ENCODE data around the gene DRGX.

DRGX gene

GRCh38 chr10:49415846-49416245 lies 20.0 kb upstream of the DRGX start:
- no peak for TF ChIP-seq POLR2A (IDR thresholded peaks at IDR 0.05; ENCODE audit: low read depth, low read length)
- FAIRE-seq = no peak
- no peak for DNase-seq (ENCODE audit: insufficient read length, low spot score)

- TF ChIP-seq POLR2A (IDR thresholded peaks at IDR 0.05; ENCODE audit: low read depth, low read length) = no peak
- no peak for DNase-seq (ENCODE audit: insufficient read length, low spot score)
- no peak for FAIRE-seq
Observed at GRCh38 chr10:49415109-49415508, 19.2 kb upstream of the DRGX start.

DNA sequence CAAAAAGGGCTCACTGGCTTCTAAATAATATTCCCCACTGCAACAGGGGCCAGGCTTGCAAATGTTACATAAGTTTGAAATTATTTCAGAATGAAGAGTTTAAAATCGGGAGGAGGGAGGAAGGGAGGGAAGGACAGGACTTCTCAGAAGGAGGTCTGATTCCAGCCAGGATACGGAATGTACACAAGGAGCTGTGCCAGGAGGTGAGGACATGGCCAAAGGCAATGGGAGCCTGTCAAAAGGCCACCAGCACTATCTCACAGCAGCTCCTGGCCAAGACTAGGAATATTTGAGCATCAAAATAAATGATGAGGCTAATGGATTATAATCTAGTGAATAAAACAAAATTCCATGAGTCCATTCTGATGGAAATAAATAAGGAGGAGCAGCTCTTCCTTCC lies 18.6 kb upstream of the DRGX start:
- DNase-seq (ENCODE audit: insufficient read length, low spot score) (no peak), FAIRE-seq (no peak)
- TF ChIP-seq POLR2A (IDR thresholded peaks at IDR 0.05; ENCODE audit: low read depth, low read length) = no peak

- no peak for TF ChIP-seq POLR2A (IDR thresholded peaks at IDR 0.05; ENCODE audit: low read depth, low read length)
- DNase-seq (ENCODE audit: insufficient read length, low spot score) (no peak), FAIRE-seq (no peak)
Observed at GRCh38 chr10:49412571-49412970, 16.7 kb upstream of the DRGX start.

DNA sequence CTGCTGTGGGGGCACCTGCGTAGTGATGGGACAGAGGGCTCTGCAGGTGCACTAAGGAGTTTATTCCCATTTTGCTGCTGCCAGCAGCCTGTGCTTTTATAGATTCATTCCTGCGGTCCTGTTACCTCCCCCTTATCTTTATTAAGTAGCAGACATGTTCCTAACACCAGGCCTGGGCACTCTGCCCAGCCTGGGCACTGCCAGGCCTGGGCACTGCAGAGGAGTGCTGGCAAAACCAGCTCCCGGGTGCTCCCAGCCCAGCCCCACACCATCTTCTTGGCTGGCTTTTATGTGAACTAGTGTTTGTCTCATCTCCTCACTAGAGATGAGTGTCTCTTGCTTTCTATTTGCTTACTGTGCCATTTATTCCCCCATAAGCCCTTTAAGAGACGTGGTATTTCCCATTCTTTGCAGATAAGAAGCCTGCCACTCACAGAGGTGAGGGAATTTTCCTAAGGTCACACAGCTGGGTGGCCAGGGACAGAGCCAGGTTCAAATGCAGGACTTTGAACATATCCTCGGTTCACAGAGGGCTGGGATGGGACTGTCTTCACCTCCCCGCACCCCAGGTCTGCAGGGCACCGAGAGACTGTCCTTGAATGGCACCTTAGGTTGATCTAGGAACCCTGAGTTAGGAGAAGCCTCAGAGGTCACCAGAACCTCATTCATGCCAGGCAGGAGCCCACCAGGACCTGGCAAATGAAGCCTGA lies 14.6 kb upstream of the DRGX start:
- TF ChIP-seq POLR2A (IDR thresholded peaks at IDR 0.05; ENCODE audit: low read depth, low read length) = no peak
- FAIRE-seq (no peak), DNase-seq (ENCODE audit: insufficient read length, low spot score) (no peak)

DNA sequence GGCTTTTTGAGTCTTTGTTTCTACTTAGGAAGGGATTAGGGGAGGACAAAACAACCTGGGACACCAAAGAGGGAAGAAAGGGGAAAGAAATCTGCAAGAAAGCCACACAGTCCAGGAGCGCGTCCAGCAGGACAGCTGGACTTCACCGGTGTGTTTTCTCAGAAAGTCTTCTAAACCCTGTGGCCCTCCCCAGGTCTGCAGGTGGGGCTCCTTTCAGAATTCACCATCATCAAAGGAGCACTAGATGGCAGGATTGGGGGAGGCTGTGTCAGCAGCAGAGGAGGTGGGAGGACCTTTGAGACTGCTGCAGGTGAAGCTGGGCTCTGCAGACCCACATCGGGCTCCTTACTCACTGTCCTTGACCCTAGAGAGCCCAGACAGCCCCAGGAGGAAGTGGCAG lies 13.9 kb upstream of the DRGX start:
- no peak for TF ChIP-seq POLR2A (IDR thresholded peaks at IDR 0.05; ENCODE audit: low read depth, low read length)
- FAIRE-seq (no peak), DNase-seq (ENCODE audit: insufficient read length, low spot score) (no peak)

DNA sequence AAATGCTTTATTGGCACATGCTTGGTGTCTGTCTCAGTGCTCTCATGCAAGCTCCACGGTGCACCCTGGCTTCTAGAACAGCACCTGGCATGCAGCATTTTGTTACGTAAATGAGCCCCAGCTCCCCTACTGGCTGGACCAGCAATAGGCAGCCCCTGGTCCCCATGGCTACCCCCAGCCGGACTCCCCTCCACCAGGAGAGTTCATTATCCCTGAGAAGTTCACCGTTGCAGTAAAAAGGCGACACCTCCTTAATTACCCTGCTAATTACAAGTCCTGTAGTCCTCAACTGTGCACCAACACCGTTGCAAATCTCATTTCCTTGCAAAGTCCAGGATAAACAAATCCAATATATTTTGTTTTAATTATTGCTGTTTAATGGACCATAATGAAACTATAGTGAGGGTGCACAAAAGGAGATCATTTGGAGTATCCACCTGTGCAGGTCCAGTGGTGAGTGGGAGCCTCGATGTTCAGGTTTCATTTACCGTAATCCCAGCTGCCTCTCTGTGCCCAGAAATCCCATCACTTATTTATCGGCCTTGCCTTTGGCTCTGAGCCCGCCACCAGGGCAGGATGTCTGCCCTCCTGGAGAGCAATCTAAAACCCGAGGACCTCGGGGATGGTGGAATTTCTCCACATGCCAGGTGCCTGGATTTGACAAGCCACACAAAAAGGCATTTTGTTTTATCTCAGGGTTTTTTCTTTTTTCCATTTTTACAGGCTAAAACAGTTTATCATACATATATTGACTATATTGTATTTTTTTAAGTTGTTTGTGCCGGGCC lies 12.8 kb upstream of the DRGX start:
- TF ChIP-seq POLR2A (IDR thresholded peaks at IDR 0.05; ENCODE audit: low read depth, low read length) = no peak
- FAIRE-seq (no peak), DNase-seq (ENCODE audit: insufficient read length, low spot score) (no peak)

DNA sequence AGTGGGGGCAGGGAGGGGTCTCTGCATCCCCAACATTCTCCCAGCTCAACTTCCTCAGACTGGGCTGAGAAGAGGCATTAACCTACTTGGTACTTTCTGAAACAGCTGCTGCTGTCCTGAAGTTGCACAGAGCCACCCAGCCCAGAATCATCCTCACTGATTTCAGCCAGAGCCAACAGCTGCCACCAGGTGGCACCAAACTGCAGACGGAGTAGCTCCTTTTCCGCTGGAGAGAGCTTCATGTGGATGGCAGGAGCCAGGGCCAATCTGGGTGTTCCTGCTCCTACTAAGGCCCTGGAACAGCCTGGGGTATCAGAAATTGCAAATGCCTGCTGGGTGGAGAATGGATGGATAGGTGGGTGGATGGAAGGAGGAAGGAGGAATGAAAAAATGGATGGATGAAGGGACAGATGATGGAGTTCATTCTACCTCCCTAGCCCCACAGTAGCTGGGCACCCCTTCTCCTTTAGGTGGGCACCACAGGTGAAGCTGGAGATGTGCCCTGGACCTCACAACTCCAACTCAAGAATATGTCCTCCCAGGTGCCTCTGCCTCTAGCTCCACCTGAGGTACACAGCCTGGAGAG lies 11.8 kb upstream of the DRGX start:
- no peak for TF ChIP-seq POLR2A (IDR thresholded peaks at IDR 0.05; ENCODE audit: low read depth, low read length)
- FAIRE-seq = no peak
- DNase-seq (ENCODE audit: insufficient read length, low spot score) = peak; percentile 87

- FAIRE-seq (no peak), DNase-seq (ENCODE audit: insufficient read length, low spot score) (no peak)
- TF ChIP-seq POLR2A (IDR thresholded peaks at IDR 0.05; ENCODE audit: low read depth, low read length) = no peak
Observed at GRCh38 chr10:49407151-49407550, 11.3 kb upstream of the DRGX start.

DNA sequence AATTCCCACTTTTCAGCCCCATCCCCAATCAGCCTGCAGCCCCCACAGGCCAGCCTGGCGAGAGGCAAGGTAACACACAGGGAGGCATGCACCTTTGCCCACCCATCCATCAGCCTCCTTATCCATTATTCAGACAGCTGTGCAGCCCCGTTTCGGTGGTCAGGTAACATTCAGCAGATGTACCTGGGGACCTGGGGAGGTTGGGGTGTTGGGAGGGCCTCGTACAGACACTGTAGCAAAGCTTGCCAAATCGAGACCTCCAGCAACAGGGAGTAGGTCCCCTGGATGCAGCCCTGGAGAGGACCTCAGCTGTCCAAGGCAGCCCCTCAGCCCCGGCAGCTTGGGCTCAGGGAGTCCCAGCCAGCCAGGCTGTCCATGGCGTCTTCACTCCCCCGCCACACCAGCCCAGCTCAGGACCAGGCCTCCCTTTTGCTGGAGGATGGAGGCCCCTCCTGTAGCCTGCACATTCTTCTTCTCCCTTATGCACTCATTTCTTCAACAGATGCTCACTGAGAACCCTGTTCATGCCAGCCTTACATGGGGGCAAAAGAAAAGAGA lies 8.5 kb upstream of the DRGX start:
- no peak for TF ChIP-seq POLR2A (IDR thresholded peaks at IDR 0.05; ENCODE audit: low read depth, low read length)
- DNase-seq (ENCODE audit: insufficient read length, low spot score) = no peak
- no peak for FAIRE-seq

- no peak for TF ChIP-seq POLR2A (IDR thresholded peaks at IDR 0.05; ENCODE audit: low read depth, low read length)
- FAIRE-seq = no peak
- DNase-seq (ENCODE audit: insufficient read length, low spot score) = no peak
Observed at GRCh38 chr10:49403363-49403762, 7.5 kb upstream of the DRGX start.

GRCh38 chr10:49400365-49400764 lies 4.5 kb upstream of the DRGX start:
- no peak for FAIRE-seq
- TF ChIP-seq POLR2A (IDR thresholded peaks at IDR 0.05; ENCODE audit: low read depth, low read length) = no peak

GRCh38 chr10:49398986-49399385 lies 3.1 kb upstream of the DRGX start:
- FAIRE-seq (no peak), DNase-seq (ENCODE audit: insufficient read length, low spot score) (no peak)
- TF ChIP-seq POLR2A (IDR thresholded peaks at IDR 0.05; ENCODE audit: low read depth, low read length) = no peak

More at GRCh38 chr10:49400365-49400764, 4.5 kb upstream of the DRGX start:
- DNase-seq (ENCODE audit: insufficient read length, low spot score) = no peak

Measured in H54 (cell line).